ENCODE measurements around the gene YPEL5. TPM values are rescaled to one million over a fixed set of nuclear protein-coding genes. Genes with fewer than 3 reads are reported as not detected.
A peak's percentile ranks its signal among the peaks of the same experiment; 100 is the strongest.

Gene YPEL5
- polyA plus RNA-seq, 1 of the 3 experiments (the other 2 are of a cell fraction): 60.5 TPM

DNA sequence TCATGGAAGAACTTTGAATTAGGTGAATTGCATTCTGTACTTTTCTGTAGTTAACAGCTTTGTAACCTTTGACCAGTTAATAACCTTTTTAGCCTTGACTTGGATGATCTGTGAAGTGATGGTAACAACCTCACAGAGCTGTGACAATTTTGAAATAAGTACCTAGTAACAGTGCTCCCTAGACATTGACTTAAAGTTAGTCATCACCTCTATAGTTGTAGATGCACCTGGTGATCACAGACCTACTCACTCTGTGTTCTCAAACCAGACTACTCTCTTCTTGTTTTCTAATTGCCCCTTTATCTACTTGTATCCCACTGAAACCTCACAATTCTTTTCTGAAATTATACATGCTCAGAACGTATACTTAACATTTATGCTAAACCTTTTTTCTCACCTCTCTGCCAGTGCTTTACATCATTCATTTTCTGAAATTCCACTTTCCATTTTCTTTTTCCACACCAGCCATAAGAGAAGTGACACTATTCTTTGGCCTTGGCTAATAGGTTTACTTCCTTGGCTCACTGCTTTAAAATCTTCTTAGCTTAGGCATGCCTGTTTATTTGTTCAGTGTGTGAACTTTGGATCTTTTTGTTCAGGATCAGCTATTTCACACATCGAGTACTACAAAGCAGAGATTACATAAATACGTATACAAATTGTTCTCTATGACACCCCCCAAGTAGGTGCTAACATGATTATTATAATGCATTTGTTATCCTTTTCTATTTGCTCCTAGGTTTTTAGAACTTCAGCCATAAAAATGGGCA lies 9.3 kb downstream of the YPEL5 start:
- H3K79me2 ChIP-seq (ENCODE audit: insufficient read depth): peaks cover 68% of the 10 kb centered on the region
- H3K9ac ChIP-seq: no peak overlapping the region
- H3K27ac ChIP-seq (ENCODE audit: low read depth in 2 of 2, low read length in 1 of 2): peak overlapping the region in 1 of 2 experiments; percentile 41; a peak in 2 of 4 replicates
- CTCF ChIA-PET: interaction anchor here (0.6 to 6.5 kb wide), 7 partner anchors 9 to 1261 kb away, joined by 3 to 45 read pairs (median 9); partner anchors contain the start of gene YPEL5
- H3K4me3 ChIP-seq (ENCODE audit: low read depth in 2 of 2, low read length in 1 of 2): no peak overlapping the region
- peaks cover 0 to 39% of the 10 kb centered on the region in 2 experiments; a peak in 2 of 4 replicates for H3K4me1 ChIP-seq (ENCODE audit: control insufficient read depth in 1 of 2, insufficient read depth in 2 of 2, low read depth in 1 of 2, low read length in 1 of 2)
- H3K4me2 ChIP-seq: no peak overlapping the region
- peaks cover 22% of the 10 kb centered on the region for H3F3A ChIP-seq (replicated peaks; ENCODE audit: insufficient read depth)
- no peak for DNase-seq
- no peak overlapping the region for H2AFZ ChIP-seq (ENCODE audit: low read depth)
- no peaks in the 10 kb centered on the region for H3K9me3 ChIP-seq
- TF ChIP-seq NRF1 (IDR thresholded peaks at IDR 0.05; ENCODE audit: low read depth, low read length) (no peak), JUND (IDR thresholded peaks at IDR 0.05) (no peak), EZH2phosphoT487 (IDR thresholded peaks at IDR 0.05; ENCODE audit: borderline replicate concordance, low read depth) (no peak), FOSL2 (IDR thresholded peaks at IDR 0.05; ENCODE audit: borderline replicate concordance, low read depth) (no peak), SMC3 (IDR thresholded peaks at IDR 0.05; ENCODE audit: low read depth, low read length) (no peak), CHD2 (IDR thresholded peaks at IDR 0.05; ENCODE audit: low read length, partially characterized antibody) (no peak), PBX3 (IDR thresholded peaks at IDR 0.05) (no peak), ELF1 (IDR thresholded peaks at IDR 0.05) (no peak), FOXM1 (IDR thresholded peaks at IDR 0.05; ENCODE audit: low read depth) (no peak)
- TF ChIP-seq, protein P1, sequence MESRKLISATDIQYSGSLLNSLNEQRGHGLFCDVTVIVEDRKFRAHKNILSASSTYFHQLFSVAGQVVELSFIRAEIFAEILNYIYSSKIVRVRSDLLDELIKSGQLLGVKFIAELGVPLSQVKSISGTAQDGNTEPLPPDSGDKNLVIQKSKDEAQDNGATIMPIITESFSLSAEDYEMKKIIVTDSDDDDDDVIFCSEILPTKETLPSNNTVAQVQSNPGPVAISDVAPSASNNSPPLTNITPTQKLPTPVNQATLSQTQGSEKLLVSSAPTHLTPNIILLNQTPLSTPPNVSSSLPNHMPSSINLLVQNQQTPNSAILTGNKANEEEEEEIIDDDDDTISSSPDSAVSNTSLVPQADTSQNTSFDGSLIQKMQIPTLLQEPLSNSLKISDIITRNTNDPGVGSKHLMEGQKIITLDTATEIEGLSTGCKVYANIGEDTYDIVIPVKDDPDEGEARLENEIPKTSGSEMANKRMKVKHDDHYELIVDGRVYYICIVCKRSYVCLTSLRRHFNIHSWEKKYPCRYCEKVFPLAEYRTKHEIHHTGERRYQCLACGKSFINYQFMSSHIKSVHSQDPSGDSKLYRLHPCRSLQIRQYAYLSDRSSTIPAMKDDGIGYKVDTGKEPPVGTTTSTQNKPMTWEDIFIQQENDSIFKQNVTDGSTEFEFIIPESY (IDR thresholded peaks at IDR 0.05; ENCODE audit: borderline replicate concordance, low read depth): no peak
- TF ChIP-seq, protein P2, sequence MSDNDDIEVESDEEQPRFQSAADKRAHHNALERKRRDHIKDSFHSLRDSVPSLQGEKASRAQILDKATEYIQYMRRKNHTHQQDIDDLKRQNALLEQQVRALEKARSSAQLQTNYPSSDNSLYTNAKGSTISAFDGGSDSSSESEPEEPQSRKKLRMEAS (IDR thresholded peaks at IDR 0.05; ENCODE audit: low read depth): no peak
- TF ChIP-seq, protein P3, sequence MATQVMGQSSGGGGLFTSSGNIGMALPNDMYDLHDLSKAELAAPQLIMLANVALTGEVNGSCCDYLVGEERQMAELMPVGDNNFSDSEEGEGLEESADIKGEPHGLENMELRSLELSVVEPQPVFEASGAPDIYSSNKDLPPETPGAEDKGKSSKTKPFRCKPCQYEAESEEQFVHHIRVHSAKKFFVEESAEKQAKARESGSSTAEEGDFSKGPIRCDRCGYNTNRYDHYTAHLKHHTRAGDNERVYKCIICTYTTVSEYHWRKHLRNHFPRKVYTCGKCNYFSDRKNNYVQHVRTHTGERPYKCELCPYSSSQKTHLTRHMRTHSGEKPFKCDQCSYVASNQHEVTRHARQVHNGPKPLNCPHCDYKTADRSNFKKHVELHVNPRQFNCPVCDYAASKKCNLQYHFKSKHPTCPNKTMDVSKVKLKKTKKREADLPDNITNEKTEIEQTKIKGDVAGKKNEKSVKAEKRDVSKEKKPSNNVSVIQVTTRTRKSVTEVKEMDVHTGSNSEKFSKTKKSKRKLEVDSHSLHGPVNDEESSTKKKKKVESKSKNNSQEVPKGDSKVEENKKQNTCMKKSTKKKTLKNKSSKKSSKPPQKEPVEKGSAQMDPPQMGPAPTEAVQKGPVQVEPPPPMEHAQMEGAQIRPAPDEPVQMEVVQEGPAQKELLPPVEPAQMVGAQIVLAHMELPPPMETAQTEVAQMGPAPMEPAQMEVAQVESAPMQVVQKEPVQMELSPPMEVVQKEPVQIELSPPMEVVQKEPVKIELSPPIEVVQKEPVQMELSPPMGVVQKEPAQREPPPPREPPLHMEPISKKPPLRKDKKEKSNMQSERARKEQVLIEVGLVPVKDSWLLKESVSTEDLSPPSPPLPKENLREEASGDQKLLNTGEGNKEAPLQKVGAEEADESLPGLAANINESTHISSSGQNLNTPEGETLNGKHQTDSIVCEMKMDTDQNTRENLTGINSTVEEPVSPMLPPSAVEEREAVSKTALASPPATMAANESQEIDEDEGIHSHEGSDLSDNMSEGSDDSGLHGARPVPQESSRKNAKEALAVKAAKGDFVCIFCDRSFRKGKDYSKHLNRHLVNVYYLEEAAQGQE (IDR thresholded peaks at IDR 0.05; ENCODE audit: low read depth, low read length): no peak
- peaks cover 72 to 86% of the 10 kb centered on the region in 2 experiments for H3K36me3 ChIP-seq (replicated peaks in 1 of 2; ENCODE audit: control insufficient read depth in 1 of 2, insufficient read depth in 2 of 2, low read length in 1 of 2)
- no peaks in the 10 kb centered on the region for H3K9me2 ChIP-seq
- H3K27me3 ChIP-seq (ENCODE audit: insufficient read depth): no peaks in the 10 kb centered on the region
- POLR2A ChIA-PET: interaction anchor here (0.7 kb wide), 1 partner anchor 8 kb away, joined by 3 read pairs; no protein-coding TSS in a partner anchor
- WGBS (ENCODE audit: low lambda C conversion rate): 90% methylated on average over 3 of the region's 3 CpGs
- peaks cover 41% of the 10 kb centered on the region for H4K20me1 ChIP-seq (ENCODE audit: insufficient read depth)

Measured in SK-N-SH (cell line).